GM18861 (cell line): ENCODE data around the gene EZR.
"Not testable (repeated sequence)": the region's sequence is repeated elsewhere in the genome, so short reads cannot be mapped to it uniquely, and the experiment has no call there.

Experiments
- ATAC-seq: cut with Tn5 transposase; IDR thresholded peaks from one replicate; pipeline ENCODE4 v1.9.1; 2021; ENCODE audit not compliant: unreplicated experiment

EZR gene

GRCh38 chr6:158799051-158799792 lies 19.9 kb downstream of the EZR start:
- ATAC-seq, result no peak

- ATAC-seq, result no peak
Measured at GRCh38 chr6:158798311-158798710, 20.9 kb downstream of the EZR start.

GRCh38 chr6:158797331-158798310 lies 21.5 kb downstream of the EZR start:
- ATAC-seq, result no peak

- ATAC-seq, result no peak
Measured at GRCh38 chr6:158796353-158796752, 22.8 kb downstream of the EZR start.

- ATAC-seq, result no peak
Measured at GRCh38 chr6:158795516-158795915, 23.7 kb downstream of the EZR start.

- ATAC-seq, result peak; percentile 48
Measured at GRCh38 chr6:158793432-158793831, 25.7 kb downstream of the EZR start.

GRCh38 chr6:158792505-158792904 lies 26.7 kb downstream of the EZR start:
- ATAC-seq, result not testable (repeated sequence)

GRCh38 chr6:158791274-158791855 lies 27.8 kb downstream of the EZR start:
- ATAC-seq, result no peak

- ATAC-seq, result peak; percentile 37
Measured at GRCh38 chr6:158789115-158789917, 29.9 kb downstream of the EZR start.

- ATAC-seq, result no peak
Measured at GRCh38 chr6:158787395-158787794, 31.8 kb downstream of the EZR start.

GRCh38 chr6:158786645-158787304 lies 32.4 kb downstream of the EZR start:
- no peak for ATAC-seq

- no peak for ATAC-seq
Measured at GRCh38 chr6:158785036-158785435, 34.1 kb downstream of the EZR start.

- no peak for ATAC-seq
Measured at GRCh38 chr6:158784505-158784904, 34.7 kb downstream of the EZR start.

- ATAC-seq, result no peak
Measured at GRCh38 chr6:158783851-158784250, 35.3 kb downstream of the EZR start.

GRCh38 chr6:158783167-158783450 lies 36.1 kb downstream of the EZR start:
- ATAC-seq, result no peak

GRCh38 chr6:158782432-158783166 lies 36.6 kb downstream of the EZR start:
- ATAC-seq, result no peak

- no peak for ATAC-seq
Measured at GRCh38 chr6:158781692-158782373, 37.3 kb downstream of the EZR start.

- ATAC-seq, result no peak
Measured at GRCh38 chr6:158780988-158781691, 38.0 kb downstream of the EZR start.
